A549 treated with Mapracorat at 1 μM for 4 hours (cell line): ENCODE measurements around the gene FOLH1. TPM values are rescaled to one million over a fixed set of nuclear protein-coding genes. Genes with fewer than 3 reads are reported as not detected.

ENCODE experiments used
- total RNA-seq: library from RNA; stranded (reverse); fragments of 200-300 nt; extraction: Qiagen RNA extraction; gene quantifications from 5 replicates; pipeline ENCODE4 v1.2.3, GENCODE V29; 2022

FOLH1 gene
- not detected in 5 replicates for total RNA-seq

GRCh38 chr11:49208006-49208721 lies at the start of gene FOLH1:
Gene FOLH1, minus strand, starts transcription at chr11:49208602. Its CDS starts 193 bp downstream, at chr11:49208409.

Other genes with a start within 250 kb of the FOLH1 start
- gene TRIM51G, start 224.7 kb downstream of the FOLH1 start, total RNA-seq = not detected in 5 replicates
- not detected in 5 replicates for gene TRIM49B, start 179.8 kb downstream of the FOLH1 start, total RNA-seq
- gene TRIM64C, start 149.5 kb downstream of the FOLH1 start, total RNA-seq = not detected in 5 replicates